HG02759 (cell line): ENCODE results near the gene AGPAT3.

Source experiments
- ATAC-seq: cut with Tn5 transposase; IDR thresholded peaks from one replicate; pipeline ENCODE4 v1.9.1; 2021; ENCODE audit warnings: mild to moderate bottlenecking, moderate library complexity; ENCODE audit not compliant: unreplicated experiment

The AGPAT3 gene

DNA sequence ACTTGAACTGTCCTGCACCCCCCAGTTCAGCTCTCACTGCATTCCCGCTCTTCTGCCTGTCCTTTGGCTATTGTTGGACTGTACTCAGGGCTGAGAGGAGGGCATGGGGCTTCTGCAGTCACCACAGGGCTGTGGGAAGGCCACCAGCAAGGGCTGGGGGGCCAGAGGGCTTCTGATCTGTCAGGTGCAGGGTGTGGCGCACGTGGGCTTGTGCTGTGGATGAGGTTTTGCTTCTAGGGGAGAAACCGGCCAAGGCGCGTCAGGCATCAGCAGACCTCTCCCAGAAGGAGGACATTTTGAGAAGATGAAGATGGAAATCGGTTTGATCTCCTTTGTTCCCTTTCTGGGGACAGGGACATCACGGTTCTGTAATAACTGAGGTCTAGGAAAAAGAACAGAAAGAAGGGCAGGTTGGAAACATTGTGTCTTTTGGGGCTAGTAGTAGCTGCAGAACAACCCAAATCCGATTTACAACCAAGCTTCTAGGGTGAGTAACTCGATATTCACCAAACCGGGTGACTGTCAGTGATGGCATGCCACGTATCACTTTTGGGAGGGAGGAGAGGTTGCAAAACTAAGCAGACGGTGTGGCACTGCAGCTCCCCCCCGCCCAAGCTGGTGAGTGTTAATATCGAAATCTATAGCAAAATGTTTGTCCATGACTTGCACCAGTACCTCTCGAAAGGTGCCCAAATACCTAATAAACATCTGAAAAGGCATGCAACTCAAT, 40.9 kb downstream of the AGPAT3 start:
- ATAC-seq: no peak

DNA sequence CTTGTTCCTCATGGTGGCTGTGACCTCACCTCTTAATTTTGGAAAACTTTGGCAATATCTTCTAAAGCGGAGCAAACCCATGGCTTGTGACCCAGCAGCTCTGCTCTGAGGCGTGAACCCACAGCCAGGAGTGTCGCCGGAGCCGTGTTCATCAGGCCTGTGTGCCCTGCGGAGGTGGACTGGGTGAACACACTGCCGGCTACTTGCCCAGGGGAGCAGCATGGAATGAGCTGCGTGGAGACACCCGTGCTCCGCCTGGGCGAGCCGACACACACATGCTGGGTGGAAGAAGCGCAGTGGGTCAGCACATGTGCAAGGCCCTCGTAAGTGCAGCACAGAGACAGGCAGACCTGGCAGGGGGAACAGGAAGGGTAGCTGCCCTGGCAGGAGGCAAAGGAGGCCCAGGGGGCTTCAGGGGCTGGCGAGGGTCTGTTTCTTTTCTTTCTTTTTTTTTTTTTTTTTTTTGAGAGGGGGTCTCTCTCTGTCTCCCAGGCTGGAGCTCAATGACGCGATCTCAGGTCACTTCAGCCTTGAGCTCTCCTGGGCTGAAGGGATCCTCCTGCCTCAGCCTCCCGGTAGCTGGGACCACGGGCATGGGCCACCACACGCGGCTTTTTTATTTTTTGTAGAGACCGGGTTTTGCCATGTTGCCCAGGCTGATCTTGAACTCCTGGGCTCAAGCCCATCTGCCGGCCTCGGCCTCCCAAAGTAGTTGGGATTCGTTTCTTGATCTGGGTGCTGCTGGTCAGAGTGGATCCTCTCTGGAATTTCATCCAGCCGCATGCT, 41.8 kb downstream of the AGPAT3 start:
- ATAC-seq: no peak

GRCh38 chr21:43907751-43908150, 42.7 kb downstream of the AGPAT3 start:
- no peak for ATAC-seq

DNA sequence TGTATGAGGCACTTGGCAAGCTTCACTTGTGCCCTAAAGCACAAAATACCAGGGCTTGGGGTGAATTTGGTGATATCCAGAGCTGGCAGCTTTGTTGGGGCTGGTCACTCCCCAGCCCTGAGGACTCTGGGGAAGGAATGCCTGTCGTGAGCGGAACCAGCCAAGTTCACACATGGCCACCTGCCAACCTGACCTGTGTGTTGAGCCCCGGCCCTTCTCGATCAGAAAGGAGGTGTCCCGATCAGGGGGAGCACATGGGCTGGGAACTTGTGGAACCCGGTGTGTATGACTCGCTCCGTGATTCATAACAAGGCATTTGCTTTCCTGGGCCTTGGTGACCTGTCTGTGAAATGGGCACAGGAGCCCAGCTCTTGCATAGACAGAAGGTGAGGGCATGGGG, 43.1 kb downstream of the AGPAT3 start:
- ATAC-seq: no peak

GRCh38 chr21:43909741-43910400, 44.8 kb downstream of the AGPAT3 start:
- no peak for ATAC-seq

DNA sequence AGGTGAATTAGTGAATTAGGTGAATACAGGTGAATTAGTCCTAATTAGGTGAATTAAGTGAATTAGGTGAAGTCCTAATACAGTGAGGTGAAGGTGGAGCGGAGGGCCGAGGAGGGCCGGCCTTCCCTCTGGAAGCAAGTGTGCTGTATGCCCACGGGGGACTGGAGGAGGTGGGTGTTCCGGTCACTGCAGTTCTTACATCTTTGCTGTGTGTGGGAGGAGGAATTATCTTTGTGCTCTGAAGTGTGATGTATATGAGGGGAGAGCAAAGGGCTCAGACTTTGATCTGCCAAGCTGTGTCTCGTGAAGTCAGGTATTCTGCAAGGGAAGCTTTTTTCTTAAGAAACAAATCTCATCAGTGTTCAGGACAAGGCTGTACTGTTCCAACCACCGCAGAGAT, 45.4 kb downstream of the AGPAT3 start:
- ATAC-seq: no peak

- no peak for ATAC-seq
These were observed 46.3 kb downstream of the AGPAT3 start for GRCh38 chr21:43911015-43911934.

- no peak for ATAC-seq
These were observed 47.0 kb downstream of the AGPAT3 start for GRCh38 chr21:43911935-43912487.

GRCh38 chr21:43912500-43912899, 47.5 kb downstream of the AGPAT3 start:
- no peak for ATAC-seq

- ATAC-seq: no peak
These were observed 47.9 kb downstream of the AGPAT3 start for GRCh38 chr21:43912910-43913309.

DNA sequence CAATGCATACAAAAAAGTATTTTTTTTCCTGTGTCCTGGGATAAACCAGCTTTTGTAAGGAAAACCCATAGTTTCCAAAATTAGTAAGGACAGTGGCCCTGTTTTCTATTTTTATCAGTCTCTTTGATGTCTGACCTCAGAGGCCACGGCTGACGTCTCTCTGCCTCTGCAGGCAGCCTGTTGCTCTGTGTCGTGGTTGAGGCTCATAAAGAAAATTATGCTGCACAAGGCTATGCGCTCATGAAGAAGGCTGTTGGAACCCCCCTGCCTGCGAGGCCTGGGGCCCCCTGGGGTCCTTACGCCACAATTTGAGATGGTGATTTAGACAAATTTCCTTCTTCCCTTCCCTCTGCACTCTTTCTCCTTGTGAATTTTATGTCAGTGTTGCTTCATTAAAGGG, 48.9 kb downstream of the AGPAT3 start:
- no peak for ATAC-seq

DNA sequence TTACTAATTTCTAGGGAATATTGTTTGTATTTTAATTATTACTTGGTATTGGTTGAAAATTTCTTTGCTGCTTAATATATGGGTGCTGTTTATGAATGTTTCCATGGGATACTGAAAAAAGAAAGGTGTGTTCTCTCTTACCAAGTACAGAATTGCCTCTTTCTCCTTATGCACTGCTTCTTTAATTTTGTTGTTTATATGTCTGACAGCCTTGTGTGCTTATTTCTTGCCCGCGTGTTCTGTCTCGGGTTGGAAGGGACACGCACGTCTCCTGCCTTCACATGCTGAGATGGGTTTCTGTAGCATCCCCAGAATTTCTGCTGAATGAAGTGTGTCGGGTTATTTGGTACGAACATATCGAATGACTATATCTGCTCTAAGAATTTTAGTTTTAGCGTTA, 51.1 kb downstream of the AGPAT3 start:
- ATAC-seq: no peak

DNA sequence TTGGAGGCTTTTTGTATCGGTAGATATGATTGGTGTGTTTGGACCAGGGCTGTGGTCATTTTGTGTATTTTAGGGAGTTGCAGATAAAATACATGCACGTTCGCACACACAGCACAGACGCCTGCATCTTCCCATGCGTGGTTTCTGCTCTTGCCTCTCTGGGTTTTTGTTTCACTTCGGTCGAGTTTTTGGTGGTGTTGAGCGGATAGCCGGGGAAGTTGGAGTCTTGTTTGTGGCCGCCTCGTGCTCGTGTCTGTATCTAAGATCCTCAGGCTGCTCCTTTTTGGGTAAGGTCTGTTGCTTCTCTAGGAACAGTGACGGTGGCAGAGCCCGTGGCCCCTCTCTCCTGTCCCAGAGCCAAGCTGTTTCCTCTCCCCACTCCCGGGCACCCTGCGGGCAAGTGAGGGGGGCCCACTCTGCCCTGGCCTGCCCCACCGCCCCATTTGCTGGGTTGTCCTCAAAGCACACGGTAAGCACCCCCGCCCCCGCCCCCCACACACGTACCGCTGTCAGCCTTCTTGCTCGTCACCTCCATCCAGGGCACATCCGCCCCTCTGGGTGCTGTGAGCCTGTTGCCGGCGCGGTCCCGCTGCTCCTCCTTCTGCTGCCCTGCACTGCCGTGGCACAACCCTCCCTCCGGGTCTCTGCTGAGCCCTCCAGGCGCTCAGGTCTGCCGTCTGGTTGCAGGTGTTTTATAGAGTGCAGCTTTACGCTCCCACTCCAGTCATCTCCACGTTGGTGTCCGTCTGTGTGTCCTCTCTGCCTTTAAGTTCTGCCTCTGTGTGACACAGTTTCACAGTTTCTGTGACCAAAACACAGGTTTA, 51.9 kb downstream of the AGPAT3 start:
- ATAC-seq: peak; percentile 51

GRCh38 chr21:43917515-43918384, 52.7 kb downstream of the AGPAT3 start:
- ATAC-seq: no peak

DNA sequence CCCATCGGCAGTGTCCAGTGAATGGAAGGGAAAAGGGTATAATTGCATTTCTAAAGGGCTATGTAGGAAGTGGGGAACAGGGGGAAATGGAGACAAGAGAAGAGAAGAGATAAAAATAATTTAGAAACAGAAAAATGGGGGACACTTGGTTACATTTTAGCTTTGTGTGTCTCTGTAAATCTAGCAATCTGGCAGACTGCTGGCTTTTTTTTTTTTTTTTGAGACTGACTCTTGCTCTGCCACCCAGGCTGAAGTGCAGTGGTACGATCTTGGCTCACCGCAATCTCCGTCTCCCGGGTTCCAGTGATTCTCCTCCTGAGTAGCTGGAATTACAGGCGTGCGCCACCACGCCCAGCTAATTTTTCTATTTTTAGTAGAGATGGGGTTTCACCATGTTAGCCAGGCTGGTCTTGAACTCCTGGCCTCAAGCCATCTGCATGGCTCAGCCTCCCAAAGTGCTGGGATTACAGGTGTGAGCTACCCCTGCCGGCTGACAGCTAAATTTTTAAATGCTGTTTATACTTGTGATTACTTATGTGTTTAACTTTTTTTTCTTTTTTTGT, 53.4 kb downstream of the AGPAT3 start:
- ATAC-seq: no peak

GRCh38 chr21:43919283-43919682, 54.3 kb downstream of the AGPAT3 start:
- no peak for ATAC-seq

- no peak for ATAC-seq
These were observed 55.1 kb downstream of the AGPAT3 start for GRCh38 chr21:43919871-43920801.
